ENCODE data around the gene RNU6-8. TPM values are rescaled to one million over a fixed set of nuclear protein-coding genes. Genes with fewer than 3 reads are reported as not detected.

Gene RNU6-8
- total and polyA plus RNA-seq, 10 of the 15 experiments (the other 5 are each of a cell fraction or from before 2014, with no cell fraction given): not detected

DNA sequence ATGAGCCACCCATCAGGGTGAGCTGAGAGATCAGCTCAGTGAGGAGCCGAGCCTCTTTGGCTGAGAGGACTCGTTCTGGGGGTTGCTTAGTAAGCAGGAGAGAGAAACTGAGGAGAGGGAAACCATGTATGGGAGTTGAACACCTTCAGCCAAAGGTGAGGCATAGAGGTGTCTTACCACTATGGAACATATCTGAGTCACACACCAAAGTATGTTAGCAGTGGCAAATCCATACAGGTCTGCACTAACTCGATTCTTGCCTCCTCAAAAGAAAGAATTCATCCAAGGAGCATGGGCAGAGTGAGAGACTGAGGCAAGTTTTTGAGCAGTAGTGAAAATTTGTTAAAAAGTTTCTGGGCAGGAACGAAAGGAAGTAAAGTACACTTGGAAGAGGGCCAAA, 46.7 kb upstream of the RNU6-8 start:
- Histone ChIP-seq H3K4me1 (ENCODE audit: control insufficient read depth, insufficient read depth, low read length) (no peaks in the 10 kb centered on the region), H3K27ac (ENCODE audit: control insufficient read depth, insufficient read depth) (no peak overlapping the region), H3K79me2 (ENCODE audit: control insufficient read depth, insufficient read depth, low read length) (no peaks in the 10 kb centered on the region), H4K20me1 (ENCODE audit: control insufficient read depth, insufficient read depth) (no peaks in the 10 kb centered on the region), H3K36me3 (ENCODE audit: control insufficient read depth in 2 of 2, insufficient read depth in 2 of 2, low read length in 1 of 2) (no peaks in the 10 kb centered on the region), H3K9me3 (replicated peaks; ENCODE audit: control insufficient read depth, insufficient read depth, low read length) (no peaks in the 10 kb centered on the region), H3K9ac (ENCODE audit: control insufficient read depth, insufficient read depth, low read length) (no peak overlapping the region), H3K4me3 (no peak overlapping the region), H3K4me2 (ENCODE audit: control insufficient read depth, insufficient read depth) (no peak overlapping the region), H3K27me3 (replicated peaks in 1 of 2; ENCODE audit: control insufficient read depth in 2 of 2, insufficient read depth in 2 of 2, low read length in 1 of 2) (no peaks in the 10 kb centered on the region), H2AFZ (ENCODE audit: control insufficient read depth, low read depth, low read length) (no peak overlapping the region)
- DNase-seq (ENCODE audit: low read depth, low spot score) (no peak), FAIRE-seq (no peak), ATAC-seq (no peak)
- no peak for TF ChIP-seq TCF12 (IDR thresholded peaks at IDR 0.05; ENCODE audit: low read depth, low read length)
- no peak for TF ChIP-seq SREBF2 (IDR thresholded peaks at IDR 0.05; ENCODE audit: low read length)
- TF ChIP-seq SP1 (IDR thresholded peaks at IDR 0.05; ENCODE audit: low read depth, low read length): no peak
- TF ChIP-seq NRF1 (conservative IDR thresholded peaks at IDR 0.05; ENCODE audit: low read depth, low read length): no peak
- TF ChIP-seq NR2F1 (conservative IDR thresholded peaks at IDR 0.05): no peak
- TF ChIP-seq TAF1 (IDR thresholded peaks at IDR 0.05; ENCODE audit: borderline replicate concordance, low read depth, low read length): no peak
- TF ChIP-seq KAT2A (conservative IDR thresholded peaks at IDR 0.05; ENCODE audit: control insufficient read depth, low read depth, low read length): no peak
- no peak for TF ChIP-seq ELK1 (IDR thresholded peaks at IDR 0.05; ENCODE audit: low read depth, low read length)
- no peak for TF ChIP-seq ZBTB4 (CRISPR knock-in tag; IDR thresholded peaks at IDR 0.05)
- TF ChIP-seq NR2C1 (IDR thresholded peaks at IDR 0.05): no peak
- TF ChIP-seq SMAD5 (IDR thresholded peaks at IDR 0.05; ENCODE audit: low read depth): no peak
- no peak for TF ChIP-seq POU2F2 (IDR thresholded peaks at IDR 0.05; ENCODE audit: borderline replicate concordance, low read depth, low read length)
- TF ChIP-seq TARDBP (IDR thresholded peaks at IDR 0.05; ENCODE audit: borderline replicate concordance): no peak
- TF ChIP-seq, protein P1, sequence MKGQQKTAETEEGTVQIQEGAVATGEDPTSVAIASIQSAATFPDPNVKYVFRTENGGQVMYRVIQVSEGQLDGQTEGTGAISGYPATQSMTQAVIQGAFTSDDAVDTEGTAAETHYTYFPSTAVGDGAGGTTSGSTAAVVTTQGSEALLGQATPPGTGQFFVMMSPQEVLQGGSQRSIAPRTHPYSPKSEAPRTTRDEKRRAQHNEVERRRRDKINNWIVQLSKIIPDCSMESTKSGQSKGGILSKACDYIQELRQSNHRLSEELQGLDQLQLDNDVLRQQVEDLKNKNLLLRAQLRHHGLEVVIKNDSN (IDR thresholded peaks at IDR 0.05; ENCODE audit: borderline replicate concordance, extremely low read length, insufficient read depth, low read depth, low read length): no peak
- no peak for TF ChIP-seq ATF2 (IDR thresholded peaks at IDR 0.05; ENCODE audit: low read length)
- TF ChIP-seq CBX5 (IDR thresholded peaks at IDR 0.05; ENCODE audit: low read depth): no peak
- TF ChIP-seq STAT3 (IDR thresholded peaks at IDR 0.05; ENCODE audit: low read depth, low read length): no peak
- no peak for TF ChIP-seq YBX1 (IDR thresholded peaks at IDR 0.05)
- POLR2A ChIA-PET: no interaction called here
- RAD21 ChIA-PET (ENCODE audit: unreplicated experiment): interaction anchor here (1.3 to 5.8 kb wide), 4 partner anchors 20 to 312 kb away, joined by 3 to 99 read pairs (median 6); no protein-coding TSS in a partner anchor
- no TSS peak for BruUV-seq (replicated peaks)
- 20% methylated on average over 4 of the region's 4 CpGs for WGBS (ENCODE audit: insufficient coverage, insufficient replicate concordance, low lambda C conversion rate, missing lambda C conversion rate)
- intact Hi-C loops (cut with micrococcal nuclease; ENCODE audit: unreplicated experiment): no loop called here
- in situ Hi-C loops (cut with MboI): loop anchor here (5.0 kb wide), 1 partner anchor 177 kb away; no protein-coding TSS in a partner anchor
- CTCF ChIA-PET: interaction anchor here (1.2 to 11.7 kb wide), 6 partner anchors 31 to 738 kb away, joined by 3 to 300 read pairs (median 44); partner anchors contain the start of gene ARHGAP5
- SMC1A ChIA-PET (ENCODE audit: uncharacterized antibody, unreplicated experiment): interaction anchor here (0.7 to 7.6 kb wide), 7 partner anchors 9 to 759 kb away, joined by 3 to 154 read pairs (median 10); no protein-coding TSS in a partner anchor

Measured in GM12878 (cell line).